GM19239 (cell line): ENCODE data around the gene SEC14L2.

Experiments
- DNase-seq: peaks from one replicate; pipeline ENCODE4 v3.0.0; 2011; ENCODE audit warnings: low spot score; ENCODE audit not compliant: insufficient read length
- FAIRE-seq: peaks from 2 replicates; lab custom pipeline; 2011; peaks lifted over from hg19 to GRCh38; lab: Jason Lieb, UNC

Gene SEC14L2

DNA sequence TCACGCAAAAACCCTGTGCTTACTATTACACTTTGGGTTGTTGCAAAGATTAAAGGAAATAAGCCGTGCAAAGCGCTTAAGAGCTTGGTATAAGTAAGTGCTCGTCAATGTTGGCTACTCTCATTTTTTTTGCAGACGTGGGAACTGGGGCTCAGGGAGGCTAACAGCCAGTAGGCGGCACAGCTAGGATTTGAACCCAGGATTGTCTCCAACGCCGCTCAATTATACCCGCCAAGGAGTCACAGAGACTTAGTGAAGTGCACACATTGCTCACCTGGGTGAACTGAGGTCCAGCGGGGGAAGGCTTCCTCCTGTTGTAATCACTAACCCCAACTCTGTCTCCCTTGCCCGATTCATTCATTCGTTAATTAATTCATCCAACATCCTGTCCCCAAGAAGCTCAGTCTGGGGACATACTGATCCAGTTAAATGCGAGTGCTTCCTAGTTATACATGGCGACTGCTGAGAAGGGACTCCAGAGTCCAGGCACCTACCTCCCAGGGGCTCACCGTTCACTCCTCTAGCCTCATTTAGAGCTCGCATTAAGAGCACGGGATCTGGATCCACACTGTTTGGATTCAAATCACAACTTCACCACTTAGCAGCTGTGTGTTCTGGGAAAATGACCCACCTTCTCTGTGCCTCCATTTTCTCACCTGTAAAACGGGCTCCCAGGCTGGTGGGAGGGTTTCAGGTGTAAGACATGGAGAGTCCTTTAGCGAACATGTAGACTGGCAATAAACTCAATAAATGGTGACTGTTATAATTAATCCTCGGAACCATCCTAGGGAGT, 27.9 kb downstream of the SEC14L2 start:
- FAIRE-seq, result no peak

DNA sequence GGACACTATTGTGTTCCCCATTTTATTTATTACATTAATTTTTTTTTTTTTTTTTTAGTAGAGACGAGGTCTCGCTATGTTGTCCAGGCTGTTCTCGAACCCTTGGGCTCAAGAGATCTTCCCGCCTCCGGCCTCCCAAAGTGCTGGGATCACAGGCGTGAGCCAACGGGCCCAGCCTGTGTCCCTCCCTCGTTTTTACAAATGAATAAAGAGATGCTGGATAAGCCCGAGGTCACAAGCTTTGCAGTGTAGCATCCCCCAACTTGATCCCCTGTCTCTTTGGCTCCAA, 28.5 kb downstream of the SEC14L2 start:
- FAIRE-seq (no peak), DNase-seq (no peak)

More for the DNA sequence above, 27.9 kb downstream of the SEC14L2 start:
- DNase-seq, result no peak

DNA sequence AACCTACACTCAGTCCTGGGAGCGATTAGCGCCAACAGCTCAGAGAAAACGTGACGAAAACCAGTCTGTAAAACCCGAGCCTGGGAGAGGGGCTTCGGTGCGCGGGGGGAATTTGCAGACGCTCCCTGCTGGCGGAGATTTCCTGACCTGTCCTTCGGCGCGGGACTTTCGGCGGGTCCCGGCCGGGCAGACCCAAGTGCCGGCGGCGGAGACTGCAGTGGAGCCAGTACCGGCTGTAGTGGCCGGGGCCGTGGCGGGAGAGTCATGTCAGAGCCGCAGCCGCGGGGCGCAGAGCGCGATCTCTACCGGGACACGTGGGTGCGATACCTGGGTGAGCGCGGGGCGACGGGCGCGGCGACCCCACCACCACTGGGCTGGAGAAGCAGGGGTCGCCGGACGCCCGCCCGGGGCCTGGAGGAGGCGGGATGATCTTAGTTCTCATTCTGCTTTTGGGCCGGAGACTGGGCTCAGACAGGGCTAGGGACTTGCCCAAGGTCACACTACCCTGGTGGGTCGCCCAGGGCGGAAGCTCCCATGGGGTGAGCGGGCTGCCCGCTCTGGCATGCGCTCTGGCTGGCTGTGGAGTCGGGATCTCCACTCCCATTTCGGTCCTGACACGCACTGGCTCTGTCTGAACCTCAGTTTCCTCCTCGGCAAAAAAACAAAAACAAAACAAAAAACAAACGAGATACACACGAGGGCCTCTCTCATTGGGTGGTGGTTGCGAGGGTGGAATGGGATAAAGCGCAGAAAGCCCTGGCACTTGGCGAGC, 29.0 kb downstream of the SEC14L2 start, which contains the start of gene MTFP1:
Gene MTFP1 (plus strand): TSS at position 153 of the 772 bp plus-strand sequence. CDS start 112 bp downstream, at position 265.
- FAIRE-seq, result peak; percentile 85
- no peak for DNase-seq

DNA sequence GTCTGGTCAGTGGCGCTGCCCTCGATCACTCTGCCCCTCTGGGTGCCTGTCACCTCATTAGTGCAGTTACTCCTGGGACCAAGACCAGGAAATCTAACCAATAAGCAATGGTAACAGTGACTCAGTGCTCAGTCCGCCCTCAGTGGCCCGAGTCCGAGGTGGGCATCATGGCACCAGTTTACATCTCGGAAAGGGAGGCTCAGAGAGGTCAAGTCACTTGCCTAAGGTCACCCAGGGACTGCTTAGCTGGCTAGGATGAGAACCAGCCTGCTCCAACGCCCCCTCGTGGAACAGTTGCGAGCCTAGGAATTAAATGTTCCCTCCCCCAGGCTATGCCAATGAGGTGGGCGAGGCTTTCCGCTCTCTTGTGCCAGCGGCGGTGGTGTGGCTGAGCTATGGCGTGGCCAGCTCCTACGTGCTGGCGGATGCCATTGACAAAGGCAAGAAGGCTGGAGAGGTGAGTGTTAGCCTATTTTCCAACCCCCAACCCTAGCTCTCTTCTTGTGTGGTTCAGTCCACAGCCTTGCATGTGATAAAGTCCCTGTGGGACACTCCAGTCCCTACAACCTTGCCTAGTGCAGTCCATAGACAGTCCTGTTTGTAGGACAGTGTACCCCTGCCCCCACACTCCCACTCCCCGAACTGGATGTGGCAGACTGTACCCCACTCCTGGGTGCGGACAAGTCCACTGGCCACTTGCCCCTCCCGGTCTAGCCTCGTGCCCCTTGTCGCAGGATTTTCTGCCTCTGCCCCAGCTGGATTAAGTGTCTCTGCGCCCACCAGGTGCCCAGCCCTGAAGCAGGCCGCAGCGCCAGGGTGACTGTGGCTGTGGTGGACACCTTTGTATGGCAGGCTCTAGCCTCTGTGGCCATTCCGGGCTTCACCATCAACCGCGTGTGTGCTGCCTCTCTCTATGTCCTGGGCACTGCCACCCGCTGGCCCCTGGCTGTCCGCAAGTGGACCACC, 29.9 kb downstream of the SEC14L2 start:
- peak; percentile 97 for FAIRE-seq
- DNase-seq, result peak; percentile 68

DNA sequence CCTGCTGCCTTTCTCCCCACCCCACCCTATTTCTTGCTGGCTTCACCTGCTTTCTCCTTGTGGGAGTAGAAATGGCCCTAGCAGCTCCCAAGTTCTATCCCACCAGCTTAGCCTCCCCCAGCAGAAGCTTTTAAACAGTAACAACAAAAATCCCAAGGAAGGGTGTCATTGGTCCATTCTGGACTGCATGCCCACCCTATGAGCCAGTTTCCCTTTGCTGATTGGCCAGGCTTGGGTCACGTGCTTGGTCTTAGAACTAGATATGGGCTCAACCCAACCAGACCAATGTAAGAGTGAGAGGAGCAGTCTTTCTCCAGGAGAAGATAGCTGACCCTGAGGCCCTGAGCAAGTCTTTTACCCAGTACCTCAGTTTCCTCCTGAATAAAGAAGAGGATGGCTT, 31.1 kb downstream of the SEC14L2 start:
- FAIRE-seq (no peak), DNase-seq (no peak)

DNA sequence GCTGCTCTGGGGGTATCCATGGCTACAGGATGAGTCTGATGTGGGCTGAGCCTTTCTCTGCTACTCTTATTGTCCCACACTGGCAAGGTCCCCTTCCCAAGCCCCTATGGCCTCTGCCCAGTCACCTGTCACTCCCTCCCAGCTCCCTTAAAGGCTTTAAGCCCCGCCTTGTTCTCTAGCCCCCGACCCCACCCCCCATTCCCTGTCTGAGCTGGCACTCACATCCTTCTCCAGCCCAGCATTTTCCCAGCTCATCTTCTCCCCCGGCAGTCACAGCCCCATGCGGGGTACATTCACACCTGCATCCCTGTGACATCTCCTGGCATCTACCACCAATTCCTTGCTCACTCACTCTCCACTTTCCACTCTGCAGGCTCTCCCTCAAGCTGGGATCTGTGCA, 33.1 kb downstream of the SEC14L2 start:
- no peak for DNase-seq
- no peak for FAIRE-seq

DNA sequence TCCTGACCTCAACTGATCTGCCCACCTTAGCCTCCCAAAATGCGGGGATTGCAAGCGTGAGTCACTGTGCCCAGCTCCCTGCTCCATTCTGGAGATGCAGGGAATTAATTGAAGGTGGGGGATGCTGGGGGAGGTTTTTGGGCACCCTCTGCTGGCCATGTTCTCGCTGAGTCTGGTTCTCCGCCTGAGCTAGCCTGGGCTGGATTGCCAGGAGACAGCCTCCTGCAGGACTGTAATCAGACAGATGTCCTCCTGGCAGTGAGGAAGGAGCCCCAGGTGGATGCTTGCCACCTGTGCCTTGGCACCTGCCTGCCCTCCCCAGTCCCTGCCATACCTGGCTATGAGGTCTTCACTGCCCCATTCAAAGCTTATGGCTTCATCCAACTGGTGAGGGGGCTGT, 34.1 kb downstream of the SEC14L2 start:
- no peak for DNase-seq
- no peak for FAIRE-seq

DNA sequence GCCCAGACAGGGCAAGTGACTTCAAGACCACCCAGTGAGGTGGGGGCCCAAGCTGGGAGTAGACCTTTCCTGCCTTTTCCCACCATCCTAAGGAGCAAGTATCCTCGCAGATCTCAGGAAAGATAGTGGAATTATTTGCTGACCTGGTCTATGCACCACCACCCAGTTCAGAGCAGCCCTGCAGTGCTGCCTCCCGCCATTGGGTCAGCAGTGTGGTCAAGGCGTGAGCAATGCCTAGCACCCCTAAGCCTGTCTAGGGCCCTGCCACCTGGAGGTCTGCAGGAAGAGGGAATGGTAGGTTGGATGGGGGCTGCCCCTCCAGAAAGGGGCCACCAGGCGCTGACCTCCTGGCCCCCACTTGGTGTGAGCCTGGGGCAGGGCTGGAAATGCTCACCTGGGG, 35.3 kb downstream of the SEC14L2 start:
- FAIRE-seq, result no peak

DNA sequence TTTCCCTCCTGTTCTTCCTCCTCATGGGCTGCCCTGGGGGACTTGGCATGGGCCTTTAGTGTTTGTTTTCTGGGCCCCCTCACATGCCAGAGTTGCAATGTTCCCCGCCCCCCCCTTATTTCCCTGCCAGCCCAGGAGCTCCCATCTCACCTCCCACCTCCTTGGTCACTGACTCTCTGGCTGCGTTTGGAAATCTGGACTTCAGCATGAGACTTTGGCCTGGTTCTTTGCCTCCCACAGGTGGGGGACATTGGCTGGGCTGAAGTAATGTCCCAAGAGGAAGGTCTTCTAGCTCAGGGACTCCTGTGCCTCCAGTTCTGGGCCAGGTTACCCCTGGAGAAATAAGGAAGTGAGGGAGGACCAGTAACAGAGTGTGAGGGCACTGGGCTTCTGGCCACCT, 35.7 kb downstream of the SEC14L2 start:
- no peak for DNase-seq
- FAIRE-seq, result no peak

More for the DNA sequence above, 35.3 kb downstream of the SEC14L2 start:
- DNase-seq, result no peak

DNA sequence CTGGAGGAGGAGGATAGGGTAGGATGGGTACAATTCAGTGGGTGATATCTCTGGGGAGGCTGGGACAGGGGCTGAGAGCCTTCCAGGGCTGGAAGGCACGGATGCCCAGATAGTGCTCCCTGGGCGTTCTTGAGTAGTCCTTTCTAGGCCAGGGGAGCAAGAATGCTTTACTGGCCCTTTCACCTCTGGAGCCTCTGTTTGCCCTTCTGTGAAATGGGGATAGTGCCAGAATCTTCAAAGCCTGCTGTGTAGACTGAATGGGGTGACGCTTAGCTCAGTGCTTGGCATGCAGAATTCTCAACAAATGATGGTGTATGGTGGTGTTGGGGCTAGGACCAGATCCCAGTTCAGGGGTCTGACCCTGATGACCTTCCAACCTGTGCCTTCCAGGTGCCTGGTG, 36.4 kb downstream of the SEC14L2 start:
- FAIRE-seq, result no peak
- DNase-seq, result no peak

DNA sequence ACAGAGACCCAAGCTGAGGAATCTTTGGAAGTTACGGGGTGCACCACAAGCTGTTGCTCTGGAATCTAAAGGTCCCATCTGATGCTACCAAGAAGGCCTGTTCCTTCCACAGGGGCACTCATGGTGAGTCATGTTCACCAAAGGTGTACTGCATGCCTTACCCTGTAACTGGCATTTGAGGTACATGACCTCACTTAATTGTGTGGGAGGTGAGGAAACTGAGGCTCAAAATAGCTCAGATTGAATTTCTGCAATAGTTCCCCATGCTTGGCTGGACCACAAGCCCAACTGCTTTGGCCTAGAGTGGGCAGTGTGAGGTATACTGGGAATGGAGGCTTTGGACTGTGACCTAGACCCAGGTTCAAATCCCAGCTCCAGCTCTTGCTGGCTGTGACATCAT, 37.0 kb downstream of the SEC14L2 start:
- DNase-seq, result no peak
- FAIRE-seq, result no peak

DNA sequence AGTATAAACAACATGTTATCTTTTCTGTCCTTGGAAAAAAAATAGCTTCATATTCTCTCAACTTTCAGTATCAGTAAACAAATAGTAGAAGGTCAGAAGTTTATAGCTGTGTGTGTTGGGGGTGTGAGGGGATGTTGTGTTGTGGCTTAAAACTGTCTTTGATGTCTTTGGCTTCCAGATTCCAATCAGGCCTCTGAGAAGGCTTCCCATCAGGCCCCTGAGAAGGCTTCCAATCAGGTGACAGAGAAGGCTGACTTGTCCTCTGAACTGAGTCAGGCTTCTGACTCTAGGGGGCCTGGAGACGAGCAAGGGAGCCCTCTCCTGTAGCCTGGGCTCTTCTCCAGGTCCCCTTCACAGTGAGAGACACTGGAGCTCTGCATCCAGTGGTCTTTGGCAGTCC, 38.0 kb downstream of the SEC14L2 start:
- DNase-seq, result no peak

DNA sequence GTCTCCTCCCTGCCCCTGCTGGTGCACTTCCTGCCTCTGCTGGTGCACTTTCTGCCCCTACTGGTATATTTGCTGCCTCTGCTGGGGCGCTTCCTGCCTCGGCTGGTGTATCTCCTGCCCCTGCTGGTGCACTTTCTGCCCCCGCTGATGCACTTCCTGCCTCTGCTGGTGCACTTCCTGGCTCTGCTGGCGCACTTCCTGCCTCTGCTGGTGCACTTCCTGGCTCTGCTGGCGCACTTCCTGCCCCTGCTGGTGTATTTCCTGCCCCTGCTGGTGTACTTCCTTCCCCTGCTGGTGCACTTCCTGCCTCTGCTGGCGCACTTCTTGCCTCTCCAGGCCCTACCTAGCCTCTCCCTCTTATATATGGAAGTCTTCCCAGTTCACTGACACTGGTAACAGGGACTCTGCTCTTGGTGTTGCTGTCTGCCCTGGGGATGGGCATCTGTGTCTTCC, 38.9 kb downstream of the SEC14L2 start:
- no peak for DNase-seq
- peak; percentile 94 for FAIRE-seq

More for the DNA sequence above, 38.0 kb downstream of the SEC14L2 start:
- FAIRE-seq, result no peak

DNA sequence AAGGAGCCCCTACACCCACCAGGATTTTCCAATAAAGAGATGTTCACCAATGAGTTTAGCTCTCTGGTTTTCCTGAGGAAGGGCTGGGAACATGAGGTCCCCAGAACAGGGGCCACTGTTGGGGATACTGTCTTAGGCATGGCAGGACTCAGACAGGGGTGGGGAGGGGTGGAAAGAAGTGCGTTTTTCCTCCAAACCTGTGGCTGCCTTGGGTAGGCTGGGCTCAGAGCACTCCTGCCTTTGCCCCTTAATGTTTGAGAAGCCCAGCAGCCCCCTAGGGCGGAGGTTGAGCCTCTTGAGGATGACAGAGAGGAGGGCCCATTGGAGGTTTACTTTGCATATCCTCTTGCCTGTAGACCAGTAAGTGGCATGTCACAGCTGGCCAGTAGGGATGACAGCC, 39.4 kb downstream of the SEC14L2 start:
- DNase-seq, result no peak
- FAIRE-seq, result no peak

DNA sequence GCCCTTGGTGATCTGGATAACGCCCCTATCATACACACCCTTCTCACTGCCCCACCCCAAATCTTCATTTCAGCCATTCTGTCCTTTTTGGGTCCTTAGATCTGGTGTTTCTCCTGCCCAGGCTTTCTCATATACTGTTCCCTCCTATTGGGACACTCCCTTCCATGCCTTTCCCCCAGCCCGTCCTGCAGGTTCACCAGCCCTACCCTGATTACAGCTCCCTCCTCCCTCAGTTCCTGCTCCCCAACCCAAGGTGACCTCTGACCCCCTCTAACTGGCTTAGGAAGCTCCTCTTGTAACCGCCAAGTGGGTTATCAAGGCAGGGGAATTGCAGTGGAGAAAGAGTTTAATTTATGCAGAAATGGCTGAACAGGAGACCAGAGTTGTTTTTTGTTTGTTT, 41.7 kb downstream of the SEC14L2 start:
- no peak for FAIRE-seq

DNA sequence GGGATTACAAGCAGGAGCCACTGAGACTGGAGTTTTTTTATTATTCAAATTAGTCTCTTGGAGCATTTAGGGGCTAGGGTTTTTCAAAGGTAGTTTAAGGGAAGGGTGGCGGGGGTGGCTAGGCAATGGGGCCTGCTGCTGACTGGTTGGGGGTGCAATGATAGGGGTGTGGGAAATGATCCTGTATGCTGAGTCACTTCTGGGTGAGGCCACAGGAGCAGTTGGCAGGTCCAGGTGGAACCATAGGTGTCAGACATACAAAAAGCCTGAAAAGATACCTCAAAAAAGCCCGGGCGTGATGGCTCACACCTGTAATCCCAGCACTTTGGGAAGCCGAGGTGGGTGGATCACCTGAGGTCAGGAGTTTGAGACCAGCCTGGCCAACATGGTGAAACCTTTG, 42.4 kb downstream of the SEC14L2 start:
- FAIRE-seq, result no peak

More for the DNA sequence above, 41.7 kb downstream of the SEC14L2 start:
- no peak for DNase-seq

DNA sequence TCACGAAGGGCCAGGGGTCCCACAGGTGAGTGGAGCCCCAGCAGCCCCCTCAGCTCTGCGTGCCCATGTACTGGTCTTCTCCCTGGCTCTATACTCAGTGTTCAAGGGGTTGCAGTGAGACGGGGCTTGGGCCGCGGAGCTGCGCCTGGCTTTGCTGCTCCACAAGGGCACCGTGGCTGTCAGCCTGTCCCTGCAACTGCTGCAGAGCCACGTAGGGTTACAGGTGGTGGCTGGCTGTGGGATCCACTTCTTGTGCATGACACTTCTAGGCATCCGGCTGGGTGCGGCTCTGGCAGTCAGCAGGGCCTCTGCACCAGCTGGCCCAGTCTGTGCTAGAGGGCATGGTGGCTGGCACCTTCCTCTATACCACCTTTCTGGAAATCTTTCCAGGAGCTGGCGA, 43.0 kb downstream of the SEC14L2 start:
- no peak for DNase-seq
- no peak for FAIRE-seq

More for the DNA sequence above, 42.4 kb downstream of the SEC14L2 start:
- no peak for DNase-seq

DNA sequence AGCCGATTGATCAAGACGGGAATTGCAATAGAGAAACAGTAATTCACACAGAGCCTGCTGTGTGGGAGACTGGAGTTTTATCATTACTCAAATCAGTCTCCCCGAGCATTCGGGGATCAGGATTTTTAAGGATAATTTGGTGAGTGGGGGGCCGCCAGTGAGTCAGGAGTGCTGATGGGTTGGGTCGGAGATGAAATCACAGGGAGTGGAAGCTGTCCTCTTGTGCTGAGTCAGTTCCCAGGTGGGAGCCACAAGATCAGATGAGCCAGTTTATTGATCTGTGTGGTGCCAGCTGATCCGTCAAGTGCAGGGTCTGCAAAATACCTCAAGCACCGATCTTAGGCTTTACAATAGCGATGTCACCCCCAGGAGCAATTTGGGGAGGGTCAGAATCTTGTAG, 44.3 kb downstream of the SEC14L2 start:
- FAIRE-seq, result no peak
- DNase-seq, result no peak

DNA sequence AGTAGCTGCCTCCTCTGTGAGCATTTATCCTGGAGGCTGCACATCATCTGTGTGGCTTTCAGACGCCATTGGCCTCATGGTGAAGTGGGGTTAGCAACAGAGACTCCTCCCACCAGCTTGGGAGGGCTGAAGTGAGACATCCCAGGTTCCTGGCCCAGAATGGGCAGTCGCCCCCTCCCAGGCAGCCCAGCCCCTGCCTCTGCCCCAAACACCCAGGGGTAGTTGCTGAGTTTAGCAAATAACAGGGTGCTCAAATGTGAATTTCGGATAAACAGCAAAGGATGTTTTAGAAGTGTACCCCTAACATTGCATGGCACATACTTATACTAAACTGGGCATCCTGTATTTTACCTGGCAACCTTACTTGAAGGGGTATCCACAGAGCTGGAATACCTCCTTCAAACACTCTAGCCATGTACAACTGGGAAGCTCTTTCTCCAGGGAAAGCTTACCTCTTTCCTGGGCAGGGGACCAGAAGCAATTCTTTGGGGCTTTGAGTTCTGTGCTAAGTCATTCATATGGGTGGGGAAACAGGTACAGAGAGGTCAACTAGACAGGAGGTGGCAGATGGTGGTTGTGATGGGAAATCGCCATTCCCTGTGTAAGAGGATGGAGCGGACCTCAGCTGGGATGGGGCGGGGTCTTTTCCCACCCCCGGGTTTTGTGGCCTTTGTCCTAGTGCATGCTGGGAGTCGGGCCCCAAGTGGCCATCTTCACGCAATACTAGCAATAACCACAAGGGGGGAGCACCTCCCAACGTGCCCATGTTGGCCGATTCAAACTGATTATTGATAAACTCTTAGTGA, 48.0 kb downstream of the SEC14L2 start:
- DNase-seq, result peak; percentile 70

More for the DNA sequence above, 48.0 kb downstream of the SEC14L2 start:
- peak; percentile 67 for FAIRE-seq
